ENCODE data around the gene ATMIN. TPM values are rescaled to one million over a fixed set of nuclear protein-coding genes. Genes with fewer than 3 reads are reported as not detected.

Gene ATMIN
- total RNA-seq, 1 experiment from 2014 or later, result 54.5 TPM

- Mint-ChIP-seq H3K27me3 (ENCODE audit: insufficient read depth, unreplicated experiment) (no peaks in the 10 kb centered on the region), H3K4me3 (ENCODE audit: unreplicated experiment) (no peak overlapping the region), H3K27ac (ENCODE audit: unreplicated experiment) (no peak overlapping the region), H3K36me3 (ENCODE audit: insufficient read depth, unreplicated experiment) (no peaks in the 10 kb centered on the region), H3K9me3 (ENCODE audit: unreplicated experiment) (no peaks in the 10 kb centered on the region), H3K4me1 (ENCODE audit: low read depth, unreplicated experiment) (peaks cover 4% of the 10 kb centered on the region)
- Histone ChIP-seq H3K9me3 (no peaks in the 10 kb centered on the region), H3K27me3 (replicated peaks; ENCODE audit: control insufficient read depth, insufficient read depth, low read length) (no peaks in the 10 kb centered on the region), H3K36me3 (ENCODE audit: control insufficient read depth, insufficient read depth, low read length) (no peaks in the 10 kb centered on the region), H3K4me3 (ENCODE audit: low read depth, low read length) (no peak overlapping the region), H3K4me1 (peaks cover 4% of the 10 kb centered on the region; the same call in 1 of the 2 replicates)
- intact Hi-C loops (cut with micrococcal nuclease; ENCODE audit: unreplicated experiment), result no loop called here
- POLR2A ChIA-PET, result no interaction called here
- DNase-seq, result no peak
- no peak for TF ChIP-seq CTCF (IDR thresholded peaks at IDR 0.05; ENCODE audit: insufficient read depth in 1 of 2, low read depth in 1 of 2, low read length in 1 of 2, severe bottlenecking in 1 of 2, unreplicated experiment in 1 of 2)
- CTCF ChIA-PET, result no interaction called here
- no TSS peak for BruUV-seq (replicated peaks)
These were observed 36.2 kb downstream of the ATMIN start for GRCh38 chr16:81071805-81072204.

DNA sequence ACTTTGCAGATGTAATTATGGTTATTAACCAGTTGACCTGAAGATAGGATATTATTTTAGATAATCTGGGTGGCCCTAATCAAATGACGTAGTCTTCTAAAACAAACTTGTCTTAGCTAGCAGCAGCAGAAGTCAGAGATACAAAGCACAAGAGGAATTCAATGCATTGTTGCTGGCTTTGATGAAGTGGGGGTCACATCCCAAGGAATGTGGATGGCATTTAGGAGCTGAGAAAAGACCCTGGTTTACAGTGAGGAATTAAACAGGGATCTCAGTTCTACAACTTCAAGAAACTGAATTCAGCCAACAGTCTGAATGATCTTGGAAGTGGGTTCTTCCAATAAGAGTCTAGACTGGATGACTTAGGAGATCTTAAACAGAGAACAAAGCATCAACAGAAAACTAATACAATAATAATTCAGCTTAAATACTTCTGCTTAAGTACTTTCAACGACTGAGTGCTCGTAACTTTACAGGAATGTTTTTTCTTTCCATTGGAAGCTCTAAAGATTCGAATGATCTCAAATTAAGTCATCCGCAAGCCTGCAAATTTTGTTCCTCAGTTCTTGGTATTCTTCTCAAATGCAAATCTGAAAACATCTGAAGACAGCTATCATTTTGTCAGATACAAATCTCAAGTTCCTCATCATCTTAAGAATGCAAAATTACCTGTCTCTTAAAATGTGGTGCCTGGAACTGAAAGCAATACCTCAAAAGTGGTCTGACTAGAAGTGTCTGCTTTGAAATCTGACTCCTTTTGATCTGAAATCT, 38.1 kb downstream of the ATMIN start:
- CTCF ChIA-PET, result interaction anchor here (0.6 to 1.7 kb wide), 2 partner anchors 38 to 119 kb away, joined by 3 to 11 read pairs; partner anchors contain the start of gene ATMIN
- POLR2A ChIA-PET, result no interaction called here

More for the DNA sequence above, 38.1 kb downstream of the ATMIN start:
- Mint-ChIP-seq H3K27me3 (ENCODE audit: insufficient read depth, unreplicated experiment) (no peaks in the 10 kb centered on the region), H3K4me3 (ENCODE audit: unreplicated experiment) (no peak overlapping the region), H3K36me3 (ENCODE audit: insufficient read depth, unreplicated experiment) (no peaks in the 10 kb centered on the region), H3K27ac (ENCODE audit: unreplicated experiment) (no peak overlapping the region), H3K9me3 (ENCODE audit: unreplicated experiment) (no peaks in the 10 kb centered on the region), H3K4me1 (ENCODE audit: low read depth, unreplicated experiment) (no peaks in the 10 kb centered on the region)
- intact Hi-C loops (cut with micrococcal nuclease; ENCODE audit: unreplicated experiment), result no loop called here
- no TSS peak for BruUV-seq (replicated peaks)
- no peak for DNase-seq
- H3K9me3 ChIP-seq, result no peaks in the 10 kb centered on the region
- no peak overlapping the region for H3K4me3 ChIP-seq (ENCODE audit: low read depth, low read length)
- no peaks in the 10 kb centered on the region for H3K27me3 ChIP-seq (replicated peaks; ENCODE audit: control insufficient read depth, insufficient read depth, low read length)
- TF ChIP-seq CTCF (IDR thresholded peaks at IDR 0.05; ENCODE audit: insufficient read depth in 1 of 2, low read depth in 1 of 2, low read length in 1 of 2, severe bottlenecking in 1 of 2, unreplicated experiment in 1 of 2), result no peak
- H3K36me3 ChIP-seq (ENCODE audit: control insufficient read depth, insufficient read depth, low read length), result no peaks in the 10 kb centered on the region
- H3K4me1 ChIP-seq, result peaks cover 7% of the 10 kb centered on the region; the same call in 1 of the 2 replicates

Data from Caco-2 (cell line).